H1 (cell line): Measurements from ENCODE around the gene MRC2. TPM values are rescaled to one million over a fixed set of nuclear protein-coding genes. Genes with fewer than 3 reads are reported as not detected.

Source experiments
- CTCF ChIA-PET: fragments of 300-600 bp; sonication (Branson Sonifier 250); formaldehyde crosslinking; loops from one replicate; lab custom pipeline; 2021; ENCODE audit not compliant: partially characterized antibody; lab: Charles Lee
- POLR2A ChIA-PET: fragments of 300-600 bp; sonication (Branson Sonifier 250); formaldehyde crosslinking; loops from one replicate; lab custom pipeline; 2021; ENCODE audit warnings: inconsistent platforms; ENCODE audit not compliant: partially characterized antibody; lab: Charles Lee
- DNase-seq, 2 experiments: peaks; one replicate each; pipeline versions ENCODE4 v3.0.0 to v3.0.0-alpha.2; 2010 to 2022; ENCODE audit warnings: low spot score in 2 of 2, low read depth in 1 of 2, mixed read lengths in 1 of 2
- FAIRE-seq: peaks from 2 replicates; lab custom pipeline; 2011; peaks lifted over from hg19 to GRCh38; lab: Jason Lieb, UNC
- H2AFZ ChIP-seq: 2 replicates; pipeline ENCODE4 v1.8.1; 2012; ENCODE audit warnings: low read length, inconsistent platforms
- H2AK5ac ChIP-seq: 2 replicates; pipeline ENCODE4 v1.6.1; 2013; ENCODE audit warnings: low read depth, low read length
- H2BK120ac ChIP-seq: replicated peaks from 2 replicates; pipeline ENCODE3; 2013; ENCODE audit warnings: low read depth, low read length, inconsistent platforms
- H2BK12ac ChIP-seq: 2 replicates; pipeline ENCODE4 v1.6.1; 2013; ENCODE audit warnings: low read depth, low read length
- H2BK15ac ChIP-seq: 2 replicates; pipeline ENCODE4 v1.6.1; 2013; ENCODE audit warnings: low read length
- H2BK20ac ChIP-seq: 2 replicates; pipeline ENCODE4 v1.6.1; 2013; ENCODE audit warnings: low read length
- H2BK5ac ChIP-seq: 2 replicates; pipeline ENCODE4 v1.6.1; 2013; ENCODE audit warnings: low read depth, low read length
- H3K14ac ChIP-seq: 2 replicates; pipeline ENCODE4 v1.6.1; 2013; ENCODE audit warnings: inconsistent platforms; ENCODE audit not compliant: insufficient read length
- H3K18ac ChIP-seq: 2 replicates; pipeline ENCODE4 v1.6.1; 2013; ENCODE audit warnings: low read length; ENCODE audit errors: extremely low read depth
- H3K23ac ChIP-seq: 2 replicates; pipeline ENCODE4 v1.6.1; 2013; ENCODE audit warnings: inconsistent platforms; ENCODE audit not compliant: insufficient read length
- H3K23me2 ChIP-seq: 2 replicates; pipeline ENCODE4 v1.6.1; 2013; ENCODE audit warnings: low read depth, low read length
- H3K27ac ChIP-seq: 2 replicates; pipeline ENCODE4 v1.6.1; 2011; ENCODE audit warnings: low read depth, low read length, inconsistent platforms
- H3K27me3 ChIP-seq, 4 experiments: replicated peaks in 1 of 4; 1 replicate in 1 of 4; 2 replicates in 3 of 4; pipeline versions ENCODE4 v1.6.1 to v1.8.1; 2011 to 2013; ENCODE audit warnings: low read length in 3 of 4, mild to moderate bottlenecking in 3 of 4, inconsistent platforms in 2 of 4, mixed read lengths in 2 of 4, moderate library complexity in 1 of 4; ENCODE audit not compliant: control insufficient read depth in 3 of 4, insufficient read depth in 3 of 4; ENCODE audit errors: extremely low read depth in 1 of 4
- H3K36me3 ChIP-seq, 4 experiments: 2 replicates each; pipeline versions ENCODE4 v1.6.1 to v1.8.1; 2011 to 2013; ENCODE audit warnings: mild to moderate bottlenecking in 4 of 4, low read length in 3 of 4, moderate library complexity in 2 of 4, control low read depth in 1 of 4, inconsistent platforms in 1 of 4; ENCODE audit not compliant: insufficient read depth in 4 of 4, control insufficient read depth in 2 of 4
- H3K4ac ChIP-seq: replicated peaks from 2 replicates; pipeline ENCODE3; 2013; ENCODE audit warnings: low read length, low read depth, mixed read lengths, inconsistent platforms; ENCODE audit not compliant: insufficient read length
- H3K4me1 ChIP-seq, 4 experiments: replicated peaks in 1 of 4; 1 replicate in 1 of 4; 2 replicates in 3 of 4; pipeline versions ENCODE4 v1.6.1 to v1.8.1; 2011 to 2013; ENCODE audit warnings: low read length in 3 of 4, inconsistent platforms in 2 of 4, mixed read lengths in 1 of 4; ENCODE audit not compliant: insufficient read depth in 4 of 4, control insufficient read depth in 3 of 4
- H3K4me2 ChIP-seq, 2 experiments: 2 replicates each; pipeline versions ENCODE4 v1.6.1 to v1.8.1; 2011 to 2013; ENCODE audit warnings: low read depth in 2 of 2, low read length in 2 of 2, control low read depth in 1 of 2, inconsistent platforms in 1 of 2, mild to moderate bottlenecking in 1 of 2; ENCODE audit not compliant: insufficient read depth in 1 of 2
- H3K4me3 ChIP-seq, 4 experiments: fragments of 200-600, 300-600 bp in 1 of 4; sonication (generic), shearing (Covaris generic), sonication (Bioruptor Twin) in 1 of 4; 2 replicates each; pipeline versions ENCODE4 v1.5.1 to v1.8.1; 2011 to 2016; ENCODE audit warnings: low read length in 4 of 4, low read depth in 3 of 4, control low read depth in 2 of 4, inconsistent platforms in 2 of 4, mild to moderate bottlenecking in 2 of 4, mixed read lengths in 1 of 4, moderate library complexity in 1 of 4; ENCODE audit not compliant: insufficient read depth in 2 of 4; ENCODE audit errors: extremely low read depth in 1 of 4
- H3K56ac ChIP-seq: replicated peaks from 2 replicates; pipeline ENCODE3; 2013; ENCODE audit warnings: low read depth, mild to moderate bottlenecking, mixed read lengths, low read length, inconsistent platforms; ENCODE audit not compliant: insufficient read length
- H3K79me1 ChIP-seq: 2 replicates; pipeline ENCODE4 v1.6.1; 2013; ENCODE audit warnings: low read depth, low read length, control low read depth
- H3K79me2 ChIP-seq, 2 experiments: 2 replicates each; pipeline versions ENCODE4 v1.6.1 to v1.8.1; 2012 to 2013; ENCODE audit warnings: low read length in 2 of 2, mild to moderate bottlenecking in 2 of 2, inconsistent platforms in 1 of 2; ENCODE audit not compliant: insufficient read depth in 2 of 2, control insufficient read depth in 1 of 2
- H3K9ac ChIP-seq, 4 experiments: replicated peaks in 1 of 4; 1 replicate in 1 of 4; 2 replicates in 3 of 4; pipeline versions ENCODE4 v1.6.1 to v1.8.1; 2011 to 2013; ENCODE audit warnings: low read depth in 3 of 4, low read length in 3 of 4, control low read depth in 2 of 4, mild to moderate bottlenecking in 2 of 4, moderate library complexity in 2 of 4, inconsistent platforms in 1 of 4; ENCODE audit errors: extremely low read depth in 1 of 4
- H3K9me3 ChIP-seq, 2 experiments: 2 replicates each; pipeline versions ENCODE4 v1.6.1 to v1.8.1; 2012 to 2013; ENCODE audit warnings: mild to moderate bottlenecking in 2 of 2, moderate library complexity in 2 of 2, control low read depth in 1 of 2, inconsistent platforms in 1 of 2, low read depth in 1 of 2, low read length in 1 of 2, mixed read lengths in 1 of 2; ENCODE audit not compliant: insufficient read depth in 2 of 2
- H4K20me1 ChIP-seq, 2 experiments: replicated peaks in 1 of 2; 2 replicates each; pipeline versions ENCODE3 to v1.8.1; 2011 to 2013; ENCODE audit warnings: inconsistent platforms in 2 of 2, low read length in 2 of 2, mild to moderate bottlenecking in 1 of 2; ENCODE audit not compliant: insufficient read depth in 2 of 2, control insufficient read depth in 1 of 2
- H4K5ac ChIP-seq: 2 replicates; pipeline ENCODE4 v1.6.1; 2013; ENCODE audit warnings: low read length, low read depth, mixed read lengths, inconsistent platforms; ENCODE audit not compliant: insufficient read length
- H4K8ac ChIP-seq: 2 replicates; pipeline ENCODE4 v1.8.0; 2013; ENCODE audit warnings: mild to moderate bottlenecking, moderate library complexity, low read length, inconsistent platforms; ENCODE audit not compliant: insufficient read depth; ENCODE audit errors: extremely low read depth
- H4K91ac ChIP-seq: replicated peaks from 2 replicates; pipeline ENCODE3; 2013; ENCODE audit warnings: low read length, mixed read lengths, inconsistent platforms; ENCODE audit not compliant: insufficient read length
- ATF2 ChIP-seq: IDR thresholded peaks from 2 replicates; pipeline ENCODE4 v1.6.1; 2012; ENCODE audit warnings: low read length, inconsistent platforms
- EGR1 ChIP-seq: IDR thresholded peaks from 2 replicates; pipeline ENCODE4 v1.6.1; 2011; ENCODE audit warnings: low read depth, low read length, borderline replicate concordance
- HDAC2 ChIP-seq, 2 experiments: fragments of 300-600 bp in 1 of 2; sonication (generic) in 1 of 2; IDR thresholded peaks; 2 replicates each; pipeline ENCODE4 v1.6.1; 2011 to 2012; ENCODE audit warnings: low read depth in 2 of 2, low read length in 2 of 2, mild to moderate bottlenecking in 2 of 2, moderate library complexity in 2 of 2, borderline replicate concordance in 1 of 2, inconsistent platforms in 1 of 2
- KDM5A ChIP-seq: fragments of 200-600 bp; IDR thresholded peaks from 2 replicates; pipeline ENCODE4 v1.7.1; 2012; ENCODE audit warnings: mild to moderate bottlenecking, low read length, inconsistent platforms, mixed read lengths
- MAX ChIP-seq: IDR thresholded peaks from 2 replicates; pipeline ENCODE4 v1.6.1; 2012; ENCODE audit warnings: inconsistent platforms
- POLR2A ChIP-seq, 2 experiments: IDR thresholded peaks; 1 replicate in 1 of 2; 2 replicates in 1 of 2; pipeline ENCODE4 v1.6.1; 2011; ENCODE audit warnings: low read depth in 2 of 2, low read length in 2 of 2, mild to moderate bottlenecking in 2 of 2; ENCODE audit errors: control extremely low read depth in 1 of 2
- SAP30 ChIP-seq: fragments of 300-600 bp; sonication (generic); IDR thresholded peaks from 2 replicates; pipeline ENCODE4 v1.7.1; 2012; ENCODE audit warnings: low read length, moderate library complexity, mild to moderate bottlenecking, inconsistent platforms; ENCODE audit not compliant: insufficient read depth, insufficient replicate concordance
- SP4 ChIP-seq: IDR thresholded peaks from 2 replicates; pipeline ENCODE4 v1.6.1; 2012; ENCODE audit warnings: low read length, inconsistent platforms
- SRF ChIP-seq: IDR thresholded peaks from 2 replicates; pipeline ENCODE4 v1.6.1; 2011; ENCODE audit warnings: mild to moderate bottlenecking, low read depth, low read length, moderate library complexity
- TEAD4 ChIP-seq: IDR thresholded peaks from 2 replicates; pipeline ENCODE4 v1.6.1; 2012; ENCODE audit warnings: low read depth, low read length, inconsistent platforms, mixed read lengths
- USF2 ChIP-seq: IDR thresholded peaks from 2 replicates; pipeline ENCODE4 v1.6.1; 2011; ENCODE audit warnings: low read length, improper control_type of control experiment
- WGBS, 2 experiments: shearing (Covaris generic) in 1 of 2; methylation state at CpG; one replicate each; pipeline versions ENCODE4 v1.1.6 to v1.1.7; 2013 to 2015; ENCODE audit warnings: low lambda C conversion rate in 2 of 2, mixed read lengths in 2 of 2, inconsistent platforms in 1 of 2, low coverage in 1 of 2, missing lambda C conversion rate in 1 of 2; ENCODE audit not compliant: insufficient replicate concordance in 2 of 2, insufficient coverage in 1 of 2, insufficient read length in 1 of 2; ENCODE audit errors: extremely low coverage in 1 of 2, missing lambda C conversion rate in 1 of 2; 5-methylcytosine and 5-hydroxymethylcytosine counted together
- polyA plus RNA-seq, 7 experiments: library from polyadenylated mRNA; depleted of rRNA in 3 of 7; stranded (reverse) in 5 of 7; unstranded in 2 of 7; fragments of >200 nt in 5 of 7; fragments of 200-250 nt in 2 of 7; gene quantifications; 1 replicate in 5 of 7; 2 replicates in 1 of 7; 4 replicates in 1 of 7; pipeline versions ENCODE4 v1.2.1 to v1.2.3, GENCODE V29; 2011 to 2013; ENCODE audit warnings: missing spikeins in 2 of 7, mixed read lengths in 2 of 7
- total RNA-seq: library from RNA; stranded (reverse); fragmentation: NEBNext Ultra II Directional; extraction: Animal tissue kit (Norgen Biotek cat#: 25700); gene quantifications from 2 replicates; pipeline ENCODE4 v1.2.1, GENCODE V29; 2021

Gene MRC2
- total and polyA plus RNA-seq, 2 of the 8 experiments (the other 6 are each of a cell fraction or from before 2014, with no cell fraction given) = 7.0 to 24.2 TPM

GRCh38 chr17:62649570-62649969 is 22.1 kb downstream of the MRC2 start:
- no peak for FAIRE-seq
- no peak for TF ChIP-seq POLR2A (IDR thresholded peaks at IDR 0.05; ENCODE audit: control extremely low read depth in 1 of 2, low read depth in 2 of 2, low read length in 2 of 2)
- TF ChIP-seq ATF2 = no peak
- TF ChIP-seq USF2 = no peak
- TF ChIP-seq MAX = no peak
- TF ChIP-seq KDM5A = no peak
- TF ChIP-seq HDAC2 (IDR thresholded peaks at IDR 0.05; ENCODE audit: borderline replicate concordance in 1 of 2, low read depth in 2 of 2, low read length in 2 of 2) = no peak
- TF ChIP-seq SAP30 = no peak
- no peak for TF ChIP-seq EGR1
- no peak for TF ChIP-seq SP4
- TF ChIP-seq SRF = no peak
- no peak for TF ChIP-seq TEAD4

More at GRCh38 chr17:62649570-62649969, 22.1 kb downstream of the MRC2 start:
- 95% methylated on average over 7 of the region's 7 CpGs; no CpG with 5 or more reads in 1 of the 2 experiments for whole genome bisulfite sequencing, 2 experiments
- H4K20me1 ChIP-seq = no peaks in the 10 kb centered on the region
- no peak overlapping the region for H2BK20ac ChIP-seq
- H3K23me2 ChIP-seq = peaks cover 11% of the 10 kb centered on the region
- no peaks in the 10 kb centered on the region for H3K36me3 ChIP-seq
- no peak overlapping the region for H2BK15ac ChIP-seq
- no peaks in the 10 kb centered on the region; the same call in 1 of the 2 replicates for H3K79me1 ChIP-seq
- H3K18ac ChIP-seq = no peak overlapping the region
- no peaks in the 10 kb centered on the region for H3K79me2 ChIP-seq
- H4K8ac ChIP-seq = no peak overlapping the region
- peaks cover 0 to 21% (median 11%) of the 10 kb centered on the region in 4 experiments; a peak in 6 of 7 replicates for H3K4me1 ChIP-seq
- no peak overlapping the region for H2AK5ac ChIP-seq
- H3K27ac ChIP-seq = no peak overlapping the region
- no peak overlapping the region for H3K4me3 ChIP-seq
- H3K4ac ChIP-seq = no peak overlapping the region
- H2BK120ac ChIP-seq = no peak overlapping the region
- H3K9me3 ChIP-seq = no peaks in the 10 kb centered on the region
- no peak overlapping the region for H2AFZ ChIP-seq
- H3K9ac ChIP-seq = no peak overlapping the region
- ChIA-PET CTCF (interaction anchor here (2.1 to 3.2 kb wide), 2 partner anchors 10 to 23 kb away, joined by 5 to 12 read pairs; no protein-coding TSS in a partner anchor), POLR2A (interaction anchor here (1.3 kb wide), 1 partner anchor 9 kb away, joined by 4 read pairs; no protein-coding TSS in a partner anchor)
- no peak overlapping the region for H3K4me2 ChIP-seq
- H3K56ac ChIP-seq = no peak overlapping the region
- no peak overlapping the region for H2BK12ac ChIP-seq
- H3K27me3 ChIP-seq = peaks cover 0 to 6% (median 3%) of the 10 kb centered on the region in 4 experiments; a peak in 1 of 7 replicates
- no peak for DNase-seq
- no peak overlapping the region for H3K14ac ChIP-seq
- H3K23ac ChIP-seq = no peak overlapping the region
- H4K91ac ChIP-seq = no peak overlapping the region
- H2BK5ac ChIP-seq = no peak overlapping the region
- no peak overlapping the region for H4K5ac ChIP-seq
